Measurements from ENCODE around the gene LIMA1.
A peak's percentile ranks its signal among the peaks of the same experiment; 100 is the strongest.

The LIMA1 gene

GRCh38 chr12:50145439-50145838, 137.9 kb downstream of the LIMA1 start:
- TF ChIP-seq, protein P1, sequence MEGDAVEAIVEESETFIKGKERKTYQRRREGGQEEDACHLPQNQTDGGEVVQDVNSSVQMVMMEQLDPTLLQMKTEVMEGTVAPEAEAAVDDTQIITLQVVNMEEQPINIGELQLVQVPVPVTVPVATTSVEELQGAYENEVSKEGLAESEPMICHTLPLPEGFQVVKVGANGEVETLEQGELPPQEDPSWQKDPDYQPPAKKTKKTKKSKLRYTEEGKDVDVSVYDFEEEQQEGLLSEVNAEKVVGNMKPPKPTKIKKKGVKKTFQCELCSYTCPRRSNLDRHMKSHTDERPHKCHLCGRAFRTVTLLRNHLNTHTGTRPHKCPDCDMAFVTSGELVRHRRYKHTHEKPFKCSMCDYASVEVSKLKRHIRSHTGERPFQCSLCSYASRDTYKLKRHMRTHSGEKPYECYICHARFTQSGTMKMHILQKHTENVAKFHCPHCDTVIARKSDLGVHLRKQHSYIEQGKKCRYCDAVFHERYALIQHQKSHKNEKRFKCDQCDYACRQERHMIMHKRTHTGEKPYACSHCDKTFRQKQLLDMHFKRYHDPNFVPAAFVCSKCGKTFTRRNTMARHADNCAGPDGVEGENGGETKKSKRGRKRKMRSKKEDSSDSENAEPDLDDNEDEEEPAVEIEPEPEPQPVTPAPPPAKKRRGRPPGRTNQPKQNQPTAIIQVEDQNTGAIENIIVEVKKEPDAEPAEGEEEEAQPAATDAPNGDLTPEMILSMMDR (IDR thresholded peaks at IDR 0.05; ENCODE audit: extremely low read depth, missing control alignments), result no peak
- no peak for DNase-seq (ENCODE audit: low spot score)

GRCh38 chr12:50142993-50143392, 140.3 kb downstream of the LIMA1 start:
- DNase-seq (ENCODE audit: low spot score), result no peak
- TF ChIP-seq, protein P1 (IDR thresholded peaks at IDR 0.05; ENCODE audit: extremely low read depth, missing control alignments), result no peak

DNA sequence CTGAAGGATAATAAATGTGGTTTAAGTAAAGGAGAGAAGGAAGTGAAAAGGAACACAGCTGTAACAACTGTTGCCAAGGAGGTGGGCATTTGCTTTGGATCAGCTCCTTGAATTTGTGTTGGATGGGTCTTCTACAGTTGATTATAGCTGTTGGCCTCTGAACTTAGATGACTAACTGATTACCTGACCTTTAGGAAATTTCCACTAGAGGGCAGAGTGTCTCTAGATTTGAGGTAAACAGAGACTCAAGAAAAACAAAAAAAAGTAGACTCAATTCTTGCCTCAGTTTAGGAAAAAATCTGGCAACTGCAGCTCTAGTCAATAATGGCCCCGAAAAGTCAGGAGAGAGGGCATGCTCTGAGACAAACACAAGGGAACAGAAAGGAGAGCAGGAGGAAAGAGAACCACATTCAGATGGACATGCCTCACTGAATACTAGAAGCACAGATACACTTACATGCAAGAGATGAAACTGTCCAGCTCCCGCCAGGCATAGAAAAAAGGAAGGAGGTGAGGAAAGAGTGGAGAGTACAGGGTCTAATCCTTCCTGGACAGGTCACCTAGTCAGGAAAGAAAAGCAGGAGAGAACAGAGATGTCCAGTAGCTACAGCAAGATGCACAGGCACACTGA, 150.7 kb downstream of the LIMA1 start:
- TF ChIP-seq, protein P1 (IDR thresholded peaks at IDR 0.05; ENCODE audit: extremely low read depth, missing control alignments), result peak; percentile 14
- DNase-seq (ENCODE audit: low spot score), result peak; percentile 37

DNA sequence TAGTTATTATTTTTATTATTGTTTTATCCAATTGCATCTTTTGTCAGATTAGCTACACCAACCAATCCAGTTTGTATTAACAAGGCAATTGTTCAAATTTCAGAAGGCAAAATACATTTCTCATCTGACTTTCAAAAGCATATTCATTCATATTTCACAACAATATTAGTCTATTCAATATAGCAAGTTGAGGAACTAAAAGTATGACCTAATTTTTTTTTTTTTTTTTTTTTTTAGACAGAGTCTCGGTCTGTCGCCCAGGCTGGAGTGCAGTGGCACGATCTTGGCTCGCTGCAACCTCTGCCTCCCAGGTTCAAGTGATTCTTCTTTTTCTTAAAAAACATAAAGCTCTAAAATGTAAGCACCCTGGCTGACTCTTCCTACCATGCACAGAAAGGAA, 154.0 kb downstream of the LIMA1 start:
- TF ChIP-seq, protein P1 (IDR thresholded peaks at IDR 0.05; ENCODE audit: extremely low read depth, missing control alignments), result no peak
- no peak for DNase-seq (ENCODE audit: low spot score)

- TF ChIP-seq, protein P1 (IDR thresholded peaks at IDR 0.05; ENCODE audit: extremely low read depth, missing control alignments), result no peak
- no peak for DNase-seq (ENCODE audit: low spot score)
These were observed 155.8 kb downstream of the LIMA1 start for GRCh38 chr12:50127546-50127945.
